HG02981 (cell line): Measurements from ENCODE around the gene ZBTB16.

Experiments
- ATAC-seq: cut with Tn5 transposase; IDR thresholded peaks from one replicate; pipeline ENCODE4 v1.9.1; 2021; ENCODE audit warnings: mild to moderate bottlenecking, moderate library complexity; ENCODE audit not compliant: unreplicated experiment

ZBTB16 gene

DNA sequence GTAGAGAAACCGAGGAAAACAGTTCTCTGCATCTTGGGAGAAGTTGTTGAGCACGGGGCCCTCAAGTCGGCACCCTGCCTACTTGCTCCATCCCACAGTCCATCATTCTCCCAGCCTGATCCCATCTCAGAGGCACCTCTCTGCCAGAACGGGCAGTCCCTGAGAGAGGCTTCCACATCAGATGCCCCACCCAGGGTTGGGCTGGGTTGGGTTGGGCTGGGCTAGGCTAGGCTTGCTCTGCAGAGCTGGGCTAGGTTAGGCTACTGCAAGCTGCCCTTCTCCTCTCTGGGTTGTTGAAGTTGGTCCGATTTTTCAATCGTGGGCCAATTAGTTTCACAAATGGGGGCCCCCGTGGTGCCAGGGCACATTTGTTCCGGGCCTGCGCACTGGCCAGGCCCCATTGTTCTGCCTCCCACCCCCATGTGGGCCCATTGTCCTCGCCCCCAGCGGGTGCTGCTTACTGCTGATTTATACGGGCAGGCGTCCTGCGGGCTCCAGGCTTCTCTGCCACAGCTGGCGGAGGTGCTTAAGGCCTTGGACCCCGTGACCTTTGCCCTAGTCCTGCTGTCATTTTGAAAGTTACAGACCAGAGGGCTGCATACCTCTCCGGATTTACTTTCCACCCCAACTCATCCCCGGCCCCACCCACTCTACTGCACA lies 173.0 kb downstream of the ZBTB16 start:
- no peak for ATAC-seq

DNA sequence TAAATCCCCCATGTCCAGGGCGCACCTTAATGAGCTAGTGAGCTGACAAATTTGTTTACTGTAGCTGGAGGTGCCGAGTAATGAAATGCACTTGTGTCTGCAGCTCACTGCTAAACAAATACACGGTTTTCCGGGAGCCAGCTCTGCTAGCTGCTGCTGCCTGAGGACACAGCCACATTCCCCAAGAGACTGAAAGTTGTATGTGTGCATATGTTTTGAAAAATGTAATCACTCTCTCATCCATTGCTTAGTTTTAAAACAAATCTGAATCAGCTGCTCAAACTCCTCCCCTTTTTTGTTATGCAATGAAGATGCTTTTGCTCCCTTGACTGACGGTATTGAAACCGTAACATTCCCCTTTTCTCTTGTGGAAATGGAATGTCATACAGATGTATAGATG lies 174.2 kb downstream of the ZBTB16 start:
- no peak for ATAC-seq

DNA sequence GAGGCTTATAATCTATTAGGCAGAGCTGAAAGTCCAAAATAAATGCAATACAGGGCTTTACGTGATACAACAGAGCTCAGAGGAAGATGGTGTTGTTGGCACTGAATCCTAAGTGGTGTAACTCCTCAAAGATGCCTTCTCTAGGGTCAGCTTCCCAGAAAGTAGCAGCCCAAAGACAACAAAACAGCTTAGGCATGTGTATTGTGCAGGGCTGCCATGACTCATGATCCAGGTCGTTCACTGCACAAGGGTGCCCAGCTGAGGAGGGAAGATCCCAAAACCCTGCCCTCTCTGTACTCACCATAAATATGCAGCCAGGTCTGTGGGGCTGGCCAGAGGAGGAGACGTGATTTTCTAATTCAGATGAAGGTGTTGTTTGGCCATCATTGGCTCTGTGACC lies 177.3 kb downstream of the ZBTB16 start:
- ATAC-seq: no peak

DNA sequence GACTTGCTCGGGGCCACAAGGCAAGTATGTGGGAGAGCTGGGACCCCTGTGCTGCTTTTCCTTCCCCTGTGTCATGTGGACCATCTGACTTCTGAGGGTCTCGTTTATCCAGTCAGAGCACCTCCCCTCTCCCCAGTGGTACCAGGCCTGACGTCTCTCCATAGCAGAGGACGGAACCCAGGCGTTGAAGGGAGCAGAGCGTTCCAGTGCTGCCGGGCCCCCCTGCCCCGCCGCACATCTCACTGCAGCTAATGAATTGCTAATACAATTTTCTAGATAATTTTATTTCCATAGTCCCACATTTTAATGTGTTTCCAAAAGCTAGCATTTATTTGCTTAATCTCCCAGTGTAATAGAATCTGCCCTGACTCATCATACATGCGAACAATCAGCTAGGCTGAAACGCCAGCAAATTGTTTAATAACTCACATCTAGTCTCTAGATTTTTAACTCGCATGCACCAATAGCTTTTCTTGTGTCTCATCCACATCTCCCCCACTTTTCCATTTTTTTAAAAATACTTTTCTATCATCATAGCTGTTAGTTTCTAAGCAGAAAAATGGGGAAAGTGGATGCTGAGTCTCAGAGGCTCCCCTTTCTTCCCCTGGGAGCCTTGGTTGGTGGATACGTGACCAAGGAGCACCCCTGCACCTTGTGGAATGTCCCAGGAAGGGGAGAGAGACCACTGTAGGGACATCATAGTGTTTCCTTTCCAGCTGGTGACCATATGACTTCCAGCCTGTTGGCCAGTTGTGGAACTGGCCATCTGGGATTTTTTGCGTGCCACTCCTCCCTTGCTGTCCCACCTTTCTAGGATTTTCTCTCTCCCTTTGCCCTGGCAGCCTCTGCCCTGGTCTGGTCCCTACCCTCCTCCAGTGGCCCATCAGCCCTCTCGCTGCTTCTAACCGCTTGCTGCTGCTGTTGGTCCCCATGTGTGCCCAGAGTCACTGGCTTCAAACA lies 178.1 kb downstream of the ZBTB16 start:
- ATAC-seq: no peak

DNA sequence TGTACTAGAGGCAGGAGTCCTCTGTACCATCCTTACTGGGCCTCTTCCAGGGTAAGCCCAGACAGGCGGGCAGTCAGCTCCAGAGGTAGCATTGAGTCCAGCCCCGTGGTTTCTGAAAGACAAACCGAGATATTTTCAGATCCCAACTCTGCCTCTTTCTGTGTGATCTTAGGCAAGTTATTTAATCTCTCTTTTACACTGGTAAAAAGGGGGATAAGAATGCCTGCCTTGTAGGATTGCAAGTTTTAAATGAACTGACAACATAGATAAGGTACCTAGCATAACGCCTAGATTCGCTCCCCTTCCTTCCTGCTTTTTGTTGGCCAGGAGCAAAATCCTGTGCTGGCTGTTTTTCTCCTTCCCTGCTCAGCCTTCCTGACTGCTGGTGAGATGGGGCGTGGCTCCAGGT lies 180.2 kb downstream of the ZBTB16 start:
- no peak for ATAC-seq

DNA sequence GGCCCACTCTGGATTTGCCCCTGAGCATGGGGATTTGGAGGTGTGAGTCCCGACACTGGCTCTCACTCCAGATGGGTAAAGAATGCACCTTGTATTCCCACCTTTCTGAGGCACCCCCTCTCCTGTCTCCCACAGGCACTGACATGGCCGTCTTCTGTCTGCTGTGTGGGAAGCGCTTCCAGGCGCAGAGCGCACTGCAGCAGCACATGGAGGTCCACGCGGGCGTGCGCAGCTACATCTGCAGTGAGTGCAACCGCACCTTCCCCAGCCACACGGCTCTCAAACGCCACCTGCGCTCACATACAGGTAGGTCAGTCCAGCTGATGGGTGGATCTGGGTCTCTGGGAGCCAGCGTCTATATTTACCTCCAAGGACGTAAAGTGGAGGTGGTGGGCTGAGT lies 182.5 kb downstream of the ZBTB16 start:
- no peak for ATAC-seq

DNA sequence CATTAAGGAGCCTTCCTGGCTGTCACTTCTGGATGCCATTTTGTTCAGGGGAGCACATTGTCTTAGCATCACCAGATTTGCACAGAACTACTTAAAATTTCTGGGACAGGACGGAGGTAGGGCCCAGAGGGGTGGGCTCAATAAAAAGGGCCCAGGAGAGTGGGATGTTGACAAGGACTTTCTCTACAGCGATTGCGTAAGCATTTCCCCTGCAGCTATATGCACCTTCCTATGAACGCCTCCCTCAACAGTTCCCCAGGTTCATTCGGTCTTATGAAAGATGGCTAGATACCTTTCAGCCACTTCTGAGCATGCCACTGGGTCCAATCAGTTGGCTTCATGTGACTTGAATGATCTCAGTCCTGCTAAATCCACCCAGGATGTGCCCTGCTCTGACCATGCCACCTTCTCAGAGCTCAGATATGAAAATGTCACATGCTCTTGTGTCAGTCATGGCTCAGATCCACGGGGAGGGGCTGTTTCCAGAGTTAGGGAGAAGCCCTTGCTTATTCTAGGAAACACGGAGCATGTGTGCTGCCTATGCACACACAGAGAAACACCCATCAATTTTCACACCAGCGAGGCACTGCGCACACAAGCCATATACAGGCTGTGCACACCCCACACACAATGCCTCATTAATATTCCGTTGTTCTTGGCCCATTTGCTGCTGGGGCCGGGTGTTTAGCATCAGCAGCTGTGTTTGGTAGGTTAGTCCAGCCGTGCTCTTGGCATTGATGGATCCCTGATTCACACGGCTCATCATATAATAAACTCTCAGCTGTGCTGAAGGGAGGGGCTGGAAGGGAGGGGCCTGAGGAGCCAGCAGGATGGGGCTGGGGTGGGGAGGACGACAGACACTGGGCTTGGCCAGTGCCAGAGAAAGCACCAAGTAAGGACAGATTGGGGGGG lies 184.2 kb downstream of the ZBTB16 start:
- no peak for ATAC-seq

DNA sequence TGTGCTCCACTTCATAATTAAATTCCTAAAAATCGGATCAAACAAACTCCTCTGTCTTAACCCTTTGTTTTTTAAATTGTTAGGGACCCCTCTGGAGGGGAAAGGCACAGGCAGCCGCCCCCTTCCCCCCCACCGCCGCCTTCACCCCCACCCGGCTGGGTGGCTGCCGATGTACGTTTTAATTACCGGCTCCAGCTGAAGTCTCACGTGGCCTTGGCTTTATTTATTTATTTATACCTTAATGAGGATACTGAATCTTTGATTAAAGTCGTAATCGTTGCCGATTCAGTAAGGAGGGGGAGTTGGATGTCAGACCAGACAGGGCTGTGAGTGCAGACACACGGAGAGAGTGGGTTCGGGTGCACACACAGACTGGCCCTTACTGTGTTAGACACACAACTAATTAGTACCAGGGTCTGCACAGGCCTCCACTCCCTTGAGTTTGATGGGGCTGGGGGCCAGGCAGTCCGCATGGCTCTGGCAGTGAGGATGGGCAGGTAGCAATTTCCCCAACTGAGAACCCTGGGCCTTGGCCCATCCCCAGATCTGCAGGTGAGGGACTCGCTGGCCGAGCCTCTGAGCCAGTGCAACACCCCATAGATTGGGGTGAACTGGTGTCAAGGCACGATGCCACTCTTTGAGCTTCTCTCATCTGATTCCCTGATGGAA lies 185.3 kb downstream of the ZBTB16 start:
- ATAC-seq: no peak

DNA sequence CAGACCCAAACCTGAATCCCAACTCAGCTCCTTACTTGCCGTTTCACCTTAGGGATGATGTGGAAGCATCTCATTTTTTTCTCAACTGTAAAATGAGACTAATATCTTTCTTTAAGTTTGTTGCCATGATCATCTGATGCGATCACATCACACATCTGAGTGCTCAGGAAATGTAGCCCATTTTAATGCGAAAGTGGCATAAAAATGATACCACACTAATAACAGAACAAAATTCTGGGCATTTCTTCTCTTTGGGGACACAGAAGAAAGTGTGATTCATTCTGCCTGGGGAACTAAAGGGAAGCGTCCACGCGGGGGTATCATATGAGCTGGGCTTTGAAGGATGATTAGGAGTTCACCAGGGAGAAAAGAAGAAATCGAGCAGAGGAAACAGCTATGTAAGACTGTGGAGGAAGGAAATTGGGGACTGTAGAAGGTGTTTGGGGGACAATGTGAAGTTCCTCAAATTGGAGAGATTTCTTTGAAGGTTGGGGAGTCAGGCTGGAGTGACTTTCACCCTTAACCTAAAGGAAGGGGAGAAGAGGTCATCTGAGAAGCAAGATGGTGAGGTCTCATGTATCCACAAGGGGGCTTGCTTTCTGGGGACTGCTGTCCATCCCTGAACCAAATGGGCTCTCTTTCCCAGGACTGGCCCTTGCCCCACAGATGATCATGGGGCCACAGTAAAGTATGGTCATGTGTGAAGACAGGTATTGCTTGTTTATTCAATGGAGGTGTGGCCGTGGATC lies 187.0 kb downstream of the ZBTB16 start:
- ATAC-seq: no peak

DNA sequence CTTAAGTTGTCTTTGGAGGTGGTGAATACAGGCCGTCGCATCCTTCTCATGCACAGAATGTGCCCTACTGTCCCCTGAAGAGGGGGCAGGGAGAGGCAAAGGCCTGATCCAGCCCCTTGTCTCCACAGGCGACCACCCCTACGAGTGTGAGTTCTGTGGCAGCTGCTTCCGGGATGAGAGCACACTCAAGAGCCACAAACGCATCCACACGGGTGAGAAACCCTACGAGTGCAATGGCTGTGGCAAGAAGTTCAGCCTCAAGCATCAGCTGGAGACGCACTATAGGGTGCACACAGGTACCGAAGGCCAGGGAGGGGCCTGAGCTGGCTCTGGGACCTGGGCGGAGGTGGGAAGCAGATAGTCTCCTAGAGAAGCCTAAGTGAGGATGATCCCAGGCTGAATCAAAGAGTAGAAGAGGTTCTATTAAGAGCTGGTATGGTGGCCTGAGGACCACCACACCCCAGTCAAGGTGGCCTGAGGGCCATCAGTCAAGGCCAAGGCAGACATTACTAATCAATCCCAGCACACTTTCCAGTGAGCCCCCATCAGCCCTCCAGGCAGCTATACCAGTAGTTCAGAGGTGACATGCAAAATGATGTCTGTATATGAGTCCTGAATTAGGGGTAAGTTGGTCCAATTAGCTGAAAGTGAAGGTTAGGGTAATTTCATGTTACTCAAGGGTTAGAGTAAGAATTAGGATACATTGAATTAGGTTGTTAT lies 187.7 kb downstream of the ZBTB16 start:
- no peak for ATAC-seq

DNA sequence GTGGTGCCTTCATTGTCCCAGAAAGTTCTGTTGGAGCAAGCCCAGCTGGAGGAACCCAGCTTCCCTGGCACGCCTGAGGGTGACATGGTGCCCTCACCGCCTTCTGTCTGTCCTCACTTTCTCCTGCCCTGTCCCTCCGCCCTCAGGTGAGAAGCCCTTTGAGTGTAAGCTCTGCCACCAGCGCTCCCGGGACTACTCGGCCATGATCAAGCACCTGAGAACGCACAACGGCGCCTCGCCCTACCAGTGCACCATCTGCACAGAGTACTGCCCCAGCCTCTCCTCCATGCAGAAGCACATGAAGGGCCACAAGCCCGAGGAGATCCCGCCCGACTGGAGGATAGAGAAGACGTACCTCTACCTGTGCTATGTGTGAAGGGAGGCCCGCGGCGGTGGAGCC lies 190.7 kb downstream of the ZBTB16 start:
- ATAC-seq: no peak

DNA sequence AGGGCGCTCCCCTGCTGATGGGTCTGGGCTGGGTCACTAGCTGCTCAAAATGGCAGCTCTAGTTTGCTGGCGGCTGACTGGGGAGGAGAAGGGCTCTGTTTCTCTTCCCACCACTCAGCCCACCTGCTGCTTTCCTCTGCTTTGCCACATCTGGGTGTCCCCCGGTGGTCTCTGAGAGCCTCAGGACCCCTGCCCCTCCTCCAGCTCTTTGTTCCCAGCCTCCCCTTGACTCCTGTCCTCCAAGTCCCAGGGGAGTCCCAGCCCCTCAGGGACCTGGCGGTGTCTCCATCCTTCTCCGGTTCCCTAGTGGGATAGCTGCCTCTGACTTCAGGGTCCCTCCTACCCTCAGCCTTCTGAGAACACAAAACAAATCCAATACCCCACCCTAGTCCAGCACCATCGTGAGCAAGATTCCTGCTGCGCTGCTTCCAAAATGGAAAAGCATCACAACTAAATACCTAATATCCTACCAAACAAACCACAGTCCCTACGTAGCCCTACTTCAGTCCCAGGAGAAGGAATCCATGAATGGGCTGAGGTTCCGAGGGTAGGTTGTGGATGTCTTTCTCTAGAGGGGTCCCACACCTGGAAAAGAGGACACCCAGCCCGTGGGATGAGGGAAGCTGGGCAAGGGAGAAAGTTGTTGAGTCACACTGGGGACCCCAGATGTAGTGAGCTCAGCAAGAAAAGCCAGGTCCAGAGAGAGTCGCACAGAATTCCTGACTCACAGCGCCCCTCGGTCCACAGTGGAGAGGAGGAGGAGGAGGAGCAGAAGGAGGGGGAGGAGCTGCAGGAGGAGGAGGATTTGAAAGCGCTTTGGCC lies 191.7 kb downstream of the ZBTB16 start:
- no peak for ATAC-seq

DNA sequence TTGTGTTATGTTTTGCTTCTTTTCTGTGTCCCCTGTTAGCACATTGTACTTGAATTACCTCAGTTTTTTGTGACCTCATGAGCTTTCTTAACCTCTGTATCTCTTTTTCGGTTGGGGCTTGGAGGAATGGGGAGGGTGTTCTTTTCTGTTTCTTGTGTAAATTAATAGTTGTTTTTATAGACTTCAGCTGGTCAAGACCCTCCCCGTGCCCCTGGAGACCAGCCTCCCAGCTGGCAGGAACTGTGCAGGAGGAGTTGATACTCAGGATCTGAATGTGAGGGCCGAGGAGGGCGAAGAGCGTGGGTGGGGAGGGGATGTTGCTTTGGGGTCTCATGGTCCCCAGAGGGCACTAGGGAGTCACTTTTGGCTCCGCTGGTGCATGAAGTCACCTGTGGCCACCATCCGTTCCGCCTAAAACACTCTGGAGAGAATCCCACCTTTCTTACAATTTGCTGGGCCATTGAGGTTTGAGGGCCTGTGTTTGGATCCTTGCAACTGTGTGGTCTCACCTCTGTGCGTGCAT lies 192.4 kb downstream of the ZBTB16 start:
- no peak for ATAC-seq

DNA sequence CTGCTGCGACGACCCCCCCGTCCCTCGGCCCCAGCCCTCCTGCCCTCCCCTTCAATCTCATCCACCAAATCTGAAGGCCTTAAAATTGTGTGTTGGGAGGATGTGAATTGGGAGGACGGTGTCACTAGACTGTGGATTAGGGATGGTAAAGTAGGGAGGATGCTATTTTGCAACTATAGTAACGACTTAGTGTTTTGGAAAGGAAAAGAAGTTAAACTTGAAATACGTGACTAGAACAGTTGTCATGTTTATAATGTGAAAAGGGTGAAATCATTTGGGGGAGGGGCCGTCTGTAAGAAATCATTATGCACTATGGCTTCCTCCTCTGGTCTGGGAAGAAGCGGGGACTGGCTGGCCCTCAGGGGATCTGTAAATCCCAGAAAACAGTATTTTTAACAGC lies 193.3 kb downstream of the ZBTB16 start:
- no peak for ATAC-seq

DNA sequence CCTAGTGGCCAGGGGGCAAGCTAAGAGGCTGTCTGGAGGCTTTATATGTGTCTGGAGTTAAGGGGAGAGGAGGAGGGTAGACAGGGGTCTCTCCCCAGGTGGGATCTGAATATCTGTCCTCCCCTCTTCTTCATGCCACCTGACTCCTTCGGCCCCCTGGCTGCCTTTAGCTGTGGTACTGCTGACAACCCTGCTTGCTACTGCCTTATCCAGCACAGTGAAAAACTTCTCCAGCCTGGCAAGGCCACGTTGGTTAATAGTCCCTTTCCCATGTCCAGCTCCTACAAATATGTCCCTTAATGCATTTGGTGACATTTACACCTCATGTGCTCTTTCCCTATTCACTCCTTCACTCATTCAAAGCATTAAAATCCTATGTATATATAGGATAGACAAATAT lies 194.3 kb downstream of the ZBTB16 start:
- ATAC-seq: no peak

DNA sequence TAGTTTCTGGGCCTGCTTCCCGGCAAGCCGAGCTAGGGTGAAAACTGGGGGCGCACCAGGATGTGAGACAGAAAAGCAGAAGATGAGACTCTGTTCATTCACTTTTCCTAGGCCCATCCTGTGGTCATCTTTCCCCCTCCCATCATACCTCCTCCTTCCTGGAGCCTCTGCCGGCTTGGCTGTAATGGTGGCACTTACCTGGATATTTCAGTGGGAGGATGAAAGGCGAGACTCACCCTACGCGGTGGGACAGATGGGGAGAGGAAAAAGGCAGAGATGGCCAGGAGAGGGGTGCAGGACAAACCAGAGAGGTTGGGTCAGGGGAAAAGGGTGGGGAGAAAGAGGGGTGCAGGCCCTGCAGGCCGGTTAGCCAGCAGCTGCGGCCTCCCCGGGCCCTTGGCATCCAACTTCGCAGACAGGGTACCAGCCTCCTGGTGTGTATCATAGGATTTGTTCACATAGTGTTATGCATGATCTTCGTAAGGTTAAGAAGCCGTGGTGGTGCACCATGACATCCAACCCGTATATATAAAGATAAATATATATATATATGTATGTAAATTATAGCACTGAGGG lies 195.1 kb downstream of the ZBTB16 start:
- no peak for ATAC-seq

DNA sequence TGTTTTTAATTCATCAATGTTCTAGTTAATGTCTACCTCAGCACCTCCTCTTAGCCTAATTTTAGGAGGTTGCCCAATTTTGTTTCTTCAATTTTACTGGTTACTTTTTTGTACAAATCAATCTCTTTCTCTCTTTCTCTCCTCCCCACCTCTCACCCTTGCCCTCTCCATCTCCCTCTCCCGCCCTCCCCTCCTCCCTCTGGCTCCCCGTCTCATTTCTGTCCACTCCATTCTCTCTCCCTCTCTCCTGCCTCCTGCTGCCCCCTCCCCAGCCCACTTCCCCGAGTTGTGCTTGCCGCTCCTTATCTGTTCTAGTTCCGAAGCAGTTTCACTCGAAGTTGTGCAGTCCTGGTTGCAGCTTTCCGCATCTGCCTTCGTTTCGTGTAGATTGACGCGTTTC lies 195.8 kb downstream of the ZBTB16 start:
- ATAC-seq: no peak
